H9 (cell line): ENCODE measurements around the gene ADGRL3. TPM values are rescaled to one million over a fixed set of nuclear protein-coding genes. Genes with fewer than 3 reads are reported as not detected.

Experiments
- DNase-seq: peaks from one replicate; pipeline ENCODE4 v3.0.0-alpha.2; 2017
- H2AFZ ChIP-seq: one replicate; pipeline ENCODE4 v1.6.1; 2013; ENCODE audit warnings: mild to moderate bottlenecking, low read length, control low read depth, moderate library complexity
- H2AK5ac ChIP-seq: 2 replicates; pipeline ENCODE4 v1.6.1; 2013; ENCODE audit warnings: low read length, control low read depth, mixed read lengths; ENCODE audit not compliant: insufficient read length
- H2BK120ac ChIP-seq: one replicate; pipeline ENCODE4 v1.6.1; 2013; ENCODE audit warnings: low read depth, mild to moderate bottlenecking, low read length, control low read depth, inconsistent platforms; ENCODE audit not compliant: poor library complexity, severe bottlenecking
- H2BK12ac ChIP-seq: 2 replicates; pipeline ENCODE4 v1.6.1; 2013; ENCODE audit warnings: low read length, control low read depth, mixed read lengths, low read depth; ENCODE audit not compliant: insufficient read length
- H2BK15ac ChIP-seq: 2 replicates; pipeline ENCODE4 v1.6.1; 2013; ENCODE audit warnings: low read depth, low read length, control low read depth
- H2BK20ac ChIP-seq: one replicate; pipeline ENCODE4 v1.6.1; 2013; ENCODE audit warnings: low read depth, mild to moderate bottlenecking, low read length, control low read depth, inconsistent platforms; ENCODE audit not compliant: poor library complexity, severe bottlenecking
- H2BK5ac ChIP-seq: 2 replicates; pipeline ENCODE4 v1.6.1; 2013; ENCODE audit warnings: low read length, control low read depth, mixed read lengths; ENCODE audit not compliant: insufficient read length
- H3K14ac ChIP-seq: 2 replicates; pipeline ENCODE4 v1.6.1; 2013; ENCODE audit warnings: low read length, control low read depth; ENCODE audit not compliant: insufficient read depth
- H3K18ac ChIP-seq: 2 replicates; pipeline ENCODE4 v1.6.1; 2013; ENCODE audit warnings: low read depth, mild to moderate bottlenecking, mixed read lengths, low read length, control low read depth; ENCODE audit not compliant: insufficient read length
- H3K23ac ChIP-seq: 2 replicates; pipeline ENCODE4 v1.6.1; 2013; ENCODE audit warnings: low read length, control low read depth, mixed read lengths, low read depth; ENCODE audit not compliant: insufficient read length
- H3K23me2 ChIP-seq: 2 replicates; pipeline ENCODE4 v1.6.1; 2013; ENCODE audit warnings: low read depth, mild to moderate bottlenecking, mixed read lengths, low read length, control low read depth; ENCODE audit not compliant: insufficient read length, poor library complexity, severe bottlenecking
- H3K27ac ChIP-seq: 2 replicates; pipeline ENCODE4 v1.5.1; 2013; ENCODE audit warnings: low read length, control low read depth, mixed read lengths, low read depth; ENCODE audit not compliant: insufficient read length
- H3K27me3 ChIP-seq: 2 replicates; pipeline ENCODE4 v1.6.1; 2013; ENCODE audit warnings: low read length, control low read depth, inconsistent platforms; ENCODE audit not compliant: insufficient read depth
- H3K4ac ChIP-seq: 2 replicates; pipeline ENCODE4 v1.6.1; 2013; ENCODE audit warnings: low read depth, mild to moderate bottlenecking, control low read depth, inconsistent platforms, low read length, moderate library complexity
- H3K4me1 ChIP-seq: 2 replicates; pipeline ENCODE4 v1.6.1; 2013; ENCODE audit warnings: low read length, control low read depth, inconsistent platforms; ENCODE audit not compliant: insufficient read depth
- H3K4me2 ChIP-seq: 2 replicates; pipeline ENCODE4 v1.6.1; 2013; ENCODE audit warnings: low read length, control low read depth, mixed read lengths; ENCODE audit not compliant: insufficient read length, insufficient read depth
- H3K56ac ChIP-seq: 2 replicates; pipeline ENCODE4 v1.6.1; 2013; ENCODE audit warnings: low read depth, mild to moderate bottlenecking, mixed read lengths, low read length, control low read depth; ENCODE audit not compliant: insufficient read length
- H3K79me1 ChIP-seq: 2 replicates; pipeline ENCODE4 v1.6.1; 2013; ENCODE audit warnings: low read depth, mild to moderate bottlenecking, moderate library complexity, low read length, control low read depth, inconsistent platforms; ENCODE audit not compliant: insufficient read depth, poor library complexity, severe bottlenecking
- H3K79me2 ChIP-seq: 2 replicates; pipeline ENCODE4 v1.6.1; 2013; ENCODE audit warnings: low read length, control low read depth, inconsistent platforms; ENCODE audit not compliant: insufficient read depth
- H3K9ac ChIP-seq: 2 replicates; pipeline ENCODE4 v1.6.1; 2013; ENCODE audit warnings: low read length, control low read depth, mixed read lengths; ENCODE audit not compliant: insufficient read length; ENCODE audit errors: extremely low read depth
- H3K9me3 ChIP-seq: one replicate; pipeline ENCODE4 v1.6.1; 2013; ENCODE audit warnings: low read depth, low read length, inconsistent platforms; ENCODE audit not compliant: control insufficient read depth
- H3T11ph ChIP-seq: one replicate; pipeline ENCODE4 v1.6.1; 2013; ENCODE audit warnings: mild to moderate bottlenecking, low read length, control low read depth, inconsistent platforms
- H4K20me1 ChIP-seq: one replicate; pipeline ENCODE4 v1.6.1; 2013; ENCODE audit not compliant: control insufficient read depth, insufficient read length, insufficient read depth
- H4K5ac ChIP-seq: 2 replicates; pipeline ENCODE4 v1.6.1; 2013; ENCODE audit warnings: low read depth, mild to moderate bottlenecking, mixed read lengths, low read length, control low read depth; ENCODE audit not compliant: insufficient read length
- H4K8ac ChIP-seq: replicated peaks from 2 replicates; pipeline ENCODE4 v1.6.1; 2013; ENCODE audit warnings: low read length, control low read depth, mixed read lengths, low read depth; ENCODE audit not compliant: insufficient read length
- H4K91ac ChIP-seq: 2 replicates; pipeline ENCODE4 v1.6.1; 2013; ENCODE audit warnings: low read depth, mild to moderate bottlenecking, moderate library complexity, mixed read lengths, low read length, control low read depth; ENCODE audit not compliant: insufficient read length
- H3K27ac Mint-ChIP-seq, 3 experiments: 2 replicates in 2 of 3; 3 replicates in 1 of 3; pipeline ENCODE4 v1.8.0; 2020 to 2021; ENCODE audit warnings: mixed read lengths in 3 of 3, mild to moderate bottlenecking in 1 of 3, moderate library complexity in 1 of 3
- H3K27me3 Mint-ChIP-seq: 2 replicates; pipeline ENCODE4 v1.8.0; 2021; ENCODE audit warnings: low read depth, mild to moderate bottlenecking, moderate library complexity, mixed read lengths
- H3K36me3 Mint-ChIP-seq, 3 experiments: 2 replicates in 2 of 3; 3 replicates in 1 of 3; pipeline ENCODE4 v1.8.0; 2020 to 2021; ENCODE audit warnings: low read depth in 3 of 3, mixed read lengths in 3 of 3; ENCODE audit not compliant: insufficient read depth in 1 of 3
- H3K4me1 Mint-ChIP-seq, 2 experiments: 2 replicates each; pipeline ENCODE4 v1.8.0; 2020; ENCODE audit warnings: mixed read lengths in 2 of 2
- H3K4me3 Mint-ChIP-seq, 2 experiments: 2 replicates in 1 of 2; 3 replicates in 1 of 2; pipeline ENCODE4 v1.8.0; 2020 to 2021; ENCODE audit warnings: mild to moderate bottlenecking in 2 of 2, mixed read lengths in 2 of 2, moderate library complexity in 1 of 2
- H3K9me3 Mint-ChIP-seq, 2 experiments: 2 replicates in 1 of 2; 3 replicates in 1 of 2; pipeline ENCODE4 v1.8.0; 2020; ENCODE audit warnings: mild to moderate bottlenecking in 2 of 2, mixed read lengths in 2 of 2, moderate library complexity in 1 of 2
- CTCF ChIP-seq: fragments of 200-600 bp; sonication (generic); conservative IDR thresholded peaks from 3 replicates; pipeline ENCODE4 v1.8.0; 2021; ENCODE audit warnings: antibody characterized with exemption, mild to moderate bottlenecking
- WGBS: extraction: QIAGEN DNeasy Blood & Tissue Kit; methylation state at CpG from one replicate; pipeline ENCODE4 v1.1.7; 2013; ENCODE audit warnings: missing lambda C conversion rate, low lambda C conversion rate, mixed read lengths; ENCODE audit not compliant: insufficient read length; ENCODE audit errors: extremely low coverage; 5-methylcytosine and 5-hydroxymethylcytosine counted together
- total RNA-seq: library from RNA; stranded (reverse); gene quantifications from 2 replicates; pipeline ENCODE4 v1.2.1, GENCODE V29; 2021

The ADGRL3 gene
- total RNA-seq, 1 experiment from 2014 or later = 5.9 TPM

GRCh38 chr4:61243962-61244361 lies 43.8 kb downstream of the ADGRL3 start:
- Mint-ChIP-seq H3K4me3 (no peak overlapping the region), H3K27ac (no peak overlapping the region), H3K4me1 (peaks cover 9 to 23% of the 10 kb centered on the region in 2 experiments), H3K36me3 (no peaks in the 10 kb centered on the region), H3K27me3 (no peaks in the 10 kb centered on the region), H3K9me3 (no peaks in the 10 kb centered on the region)
- Histone ChIP-seq H3K4me1 (no peaks in the 10 kb centered on the region; the same call in 1 of the 2 replicates), H2BK5ac (no peak overlapping the region), H3K79me1 (no peaks in the 10 kb centered on the region), H4K91ac (no peak overlapping the region), H3K56ac (no peak overlapping the region), H3K23me2 (no peaks in the 10 kb centered on the region), H4K8ac (no peak overlapping the region), H2AK5ac (no peak overlapping the region), H4K20me1 (no peaks in the 10 kb centered on the region), H3K4me2 (no peak overlapping the region), H2BK20ac (no peak overlapping the region), H3K23ac (no peak overlapping the region), H2BK15ac (no peak overlapping the region), H2BK12ac (no peak overlapping the region), H3K79me2 (no peaks in the 10 kb centered on the region), H3T11ph (no peak overlapping the region), H3K9me3 (no peaks in the 10 kb centered on the region), H3K27me3 (no peaks in the 10 kb centered on the region; the same call in 1 of the 2 replicates), H3K4ac (no peak overlapping the region), H3K9ac (no peak overlapping the region), H4K5ac (no peak overlapping the region), H3K18ac (no peak overlapping the region), H3K27ac (no peak overlapping the region), H2BK120ac (no peak overlapping the region), H2AFZ (no peak overlapping the region), H3K14ac (no peak overlapping the region)
- no peak for TF ChIP-seq CTCF
- WGBS = no CpG with 5 or more reads among the region's 2 CpGs
- DNase-seq = no peak
